22Rv1 (cell line): ENCODE results near the gene CAPN8.

ENCODE experiments used
- H3K27ac ChIP-seq: fragments of 450-650 bp; 2 replicates; pipeline ENCODE4 v1.5.1; 2017
- CTCF ChIP-seq: fragments of 450-650 bp; IDR thresholded peaks from 2 replicates; pipeline ENCODE4 v1.5.1; 2017; ENCODE audit warnings: mild to moderate bottlenecking
- ZFX ChIP-seq: fragments of 450-650 bp; IDR thresholded peaks from 2 replicates; pipeline ENCODE4 v1.6.1; 2017; ENCODE audit warnings: antibody characterized with exemption, borderline replicate concordance

CAPN8 gene

GRCh38 chr1:223707256-223708000 lies 41.9 kb upstream of the CAPN8 start:
- peak overlapping the region; percentile 63 for H3K27ac ChIP-seq
- TF ChIP-seq CTCF = no peak
- no peak for TF ChIP-seq ZFX

- peak overlapping the region; percentile 63; the same call in 1 of the 2 replicates for H3K27ac ChIP-seq
- no peak for TF ChIP-seq ZFX
Observed at GRCh38 chr1:223706077-223706973, 40.8 kb upstream of the CAPN8 start.

- no peak overlapping the region for H3K27ac ChIP-seq
- TF ChIP-seq CTCF (no peak), ZFX (no peak)
Observed at GRCh38 chr1:223704921-223705878, 39.7 kb upstream of the CAPN8 start.

GRCh38 chr1:223703668-223704013 lies 38.1 kb upstream of the CAPN8 start:
- H3K27ac ChIP-seq = no peak overlapping the region
- TF ChIP-seq ZFX (no peak), CTCF (no peak)

- H3K27ac ChIP-seq = no peak overlapping the region
- TF ChIP-seq CTCF = no peak
- no peak for TF ChIP-seq ZFX
Observed at GRCh38 chr1:223702735-223703667, 37.5 kb upstream of the CAPN8 start.

GRCh38 chr1:223700942-223701637 lies 35.6 kb upstream of the CAPN8 start:
- TF ChIP-seq CTCF (no peak), ZFX (no peak)
- H3K27ac ChIP-seq = no peak overlapping the region
